GM12873 (cell line): ENCODE measurements around the gene ZSCAN26.

Source experiments
- CTCF ChIP-seq: IDR thresholded peaks from 2 replicates; pipeline ENCODE4 v1.5.1; 2012; ENCODE audit warnings: low read depth, mild to moderate bottlenecking, moderate library complexity, low read length, control low read depth; ENCODE audit not compliant: insufficient read depth; ENCODE audit errors: missing control alignments

The ZSCAN26 gene

GRCh38 chr6:28248916-28249315 lies 18.0 kb upstream of the ZSCAN26 start:
- no peak for TF ChIP-seq CTCF

- TF ChIP-seq CTCF: no peak
These were observed 16.2 kb upstream of the ZSCAN26 start for GRCh38 chr6:28250747-28251146.

- no peak for TF ChIP-seq CTCF
These were observed 15.3 kb upstream of the ZSCAN26 start for GRCh38 chr6:28251661-28252008.

GRCh38 chr6:28252009-28252975 lies 14.7 kb upstream of the ZSCAN26 start, which contains the start of gene ZKSCAN4:
Gene ZKSCAN4 (minus strand): TSS chr6:28252269. CDS start chr6:28251980, 289 bp downstream.
- TF ChIP-seq CTCF: no peak

- TF ChIP-seq CTCF: no peak
These were observed 12.8 kb upstream of the ZSCAN26 start for GRCh38 chr6:28254121-28254519.

GRCh38 chr6:28257042-28257441 lies 9.9 kb upstream of the ZSCAN26 start:
- TF ChIP-seq CTCF: no peak

GRCh38 chr6:28258877-28259777 lies 7.8 kb upstream of the ZSCAN26 start, which contains the start of gene NKAPL:
Gene NKAPL (plus strand): TSS chr6:28259297. CDS start chr6:28259372, 75 bp downstream.
- TF ChIP-seq CTCF: no peak
